HG03460 (cell line): ENCODE results near the gene SYNGAP1.

Experiments
- ATAC-seq: cut with Tn5 transposase; IDR thresholded peaks from one replicate; pipeline ENCODE4 v1.9.1; 2021; ENCODE audit not compliant: unreplicated experiment

SYNGAP1 gene

GRCh38 chr6:33420491-33421343 lies 852 bp downstream of the SYNGAP1 start:
- ATAC-seq: no peak

GRCh38 chr6:33421344-33421643 lies 1.4 kb downstream of the SYNGAP1 start:
- ATAC-seq: no peak

DNA sequence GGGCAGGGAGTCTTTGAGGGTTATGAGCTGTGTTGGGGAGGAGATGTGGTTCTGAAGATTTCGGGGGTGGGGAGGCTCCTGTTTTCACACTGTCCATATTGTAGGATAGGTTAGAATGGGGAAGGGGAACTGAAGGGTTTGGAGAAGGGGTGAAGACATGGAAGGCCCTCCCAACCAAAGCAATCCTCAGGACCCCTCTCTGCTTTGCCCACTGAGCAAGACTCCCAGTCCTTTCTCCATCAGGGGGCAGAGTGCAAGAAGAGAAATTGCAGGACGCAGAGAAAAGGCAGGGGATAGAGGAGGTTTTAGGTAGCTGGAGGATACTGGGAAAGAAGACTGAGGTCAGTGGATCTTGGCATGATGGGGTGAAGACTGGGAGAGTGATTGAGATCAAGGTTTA lies 3.9 kb downstream of the SYNGAP1 start:
- ATAC-seq: no peak

- no peak for ATAC-seq
Measured at GRCh38 chr6:33424855-33425667, 5.2 kb downstream of the SYNGAP1 start.

DNA sequence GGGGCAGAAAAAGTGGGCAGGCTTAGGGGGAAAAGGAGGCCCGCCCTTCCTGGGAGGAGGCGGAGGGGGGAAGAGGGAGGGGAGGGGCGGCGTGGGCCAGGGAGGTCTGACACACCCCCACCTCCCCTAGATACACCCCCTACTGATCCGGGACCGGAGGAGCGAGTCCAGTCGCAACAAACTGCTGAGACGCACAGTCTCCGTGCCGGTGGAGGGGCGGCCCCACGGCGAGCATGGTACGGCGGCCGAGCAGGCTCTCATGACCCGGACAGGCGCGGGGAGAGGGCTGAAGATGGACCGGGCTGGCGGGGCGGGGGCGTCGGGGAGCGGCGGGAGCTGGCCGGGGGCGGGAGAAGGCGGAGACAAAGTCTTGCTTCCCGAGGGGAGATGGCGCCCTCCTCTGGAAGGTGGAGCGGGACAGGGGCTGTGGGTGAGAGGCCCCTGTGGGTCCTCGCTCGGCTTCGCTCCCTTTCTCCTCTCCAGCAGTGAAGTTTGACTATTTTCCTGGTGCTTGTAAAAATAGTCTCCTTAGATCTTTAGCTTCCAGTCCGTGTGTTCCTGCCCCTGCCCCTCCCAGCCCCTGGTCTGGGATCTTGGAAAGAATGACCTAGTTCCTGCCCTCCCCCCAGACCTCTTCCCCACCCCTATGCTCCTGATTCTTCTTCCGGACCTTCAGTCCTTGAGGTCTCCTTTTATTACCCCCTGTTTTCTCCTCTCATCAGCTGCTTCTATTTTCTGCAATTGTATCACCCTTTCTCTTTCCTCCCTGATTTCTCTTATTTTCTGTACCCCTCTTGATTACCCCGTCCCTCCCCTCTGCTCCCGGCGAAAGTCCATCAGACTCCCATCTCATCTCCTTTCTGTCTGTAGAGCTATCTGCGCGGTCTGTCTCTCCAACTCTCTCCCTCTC lies 6.1 kb downstream of the SYNGAP1 start:
- ATAC-seq: peak; percentile 37

GRCh38 chr6:33426590-33427511 lies 7.0 kb downstream of the SYNGAP1 start:
- ATAC-seq: no peak

- no peak for ATAC-seq
Measured at GRCh38 chr6:33427585-33428223, 7.8 kb downstream of the SYNGAP1 start.

DNA sequence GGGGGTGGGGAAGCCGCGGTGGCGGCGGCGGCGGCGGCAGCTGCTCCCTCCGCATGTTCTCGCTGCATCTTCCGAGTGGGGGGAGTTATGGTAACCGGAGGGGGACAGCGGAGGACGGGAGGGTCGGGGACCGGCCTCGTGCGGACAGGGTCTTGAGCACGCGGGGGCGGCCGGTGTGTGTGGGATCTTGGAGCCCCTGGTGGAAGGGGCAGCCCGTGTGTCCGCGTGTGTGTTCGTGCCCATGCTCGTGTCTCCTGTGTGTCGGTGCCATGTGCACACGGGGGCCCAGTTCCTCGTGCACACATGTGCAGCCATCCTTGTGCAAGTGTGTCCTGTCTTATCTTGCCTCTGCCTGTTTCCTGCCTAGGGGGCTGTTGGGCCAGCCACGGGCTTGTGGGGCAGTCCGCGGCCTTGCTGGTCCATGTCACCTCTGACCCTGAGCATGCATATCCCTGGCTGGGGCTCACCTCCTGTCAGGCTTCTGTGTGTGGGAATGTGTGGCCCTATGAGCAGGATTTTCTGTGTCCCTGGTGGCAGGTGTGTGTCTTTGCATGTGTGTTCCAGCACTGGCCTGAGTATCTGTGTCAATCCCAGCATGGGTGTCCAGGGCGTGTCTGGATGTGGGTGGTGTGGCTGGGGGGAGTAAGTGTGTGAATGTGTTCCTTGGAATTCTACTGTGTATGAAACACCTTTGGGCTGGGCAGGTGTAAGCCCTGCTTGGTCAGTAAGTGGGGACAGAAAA lies 8.5 kb downstream of the SYNGAP1 start:
- ATAC-seq: no peak

GRCh38 chr6:33428966-33429749 lies 9.3 kb downstream of the SYNGAP1 start:
- no peak for ATAC-seq

- ATAC-seq: no peak
Measured at GRCh38 chr6:33429750-33430052, 9.8 kb downstream of the SYNGAP1 start.

GRCh38 chr6:33430334-33430733 lies 10.5 kb downstream of the SYNGAP1 start:
- ATAC-seq: no peak

GRCh38 chr6:33430991-33431879 lies 11.4 kb downstream of the SYNGAP1 start:
- no peak for ATAC-seq

DNA sequence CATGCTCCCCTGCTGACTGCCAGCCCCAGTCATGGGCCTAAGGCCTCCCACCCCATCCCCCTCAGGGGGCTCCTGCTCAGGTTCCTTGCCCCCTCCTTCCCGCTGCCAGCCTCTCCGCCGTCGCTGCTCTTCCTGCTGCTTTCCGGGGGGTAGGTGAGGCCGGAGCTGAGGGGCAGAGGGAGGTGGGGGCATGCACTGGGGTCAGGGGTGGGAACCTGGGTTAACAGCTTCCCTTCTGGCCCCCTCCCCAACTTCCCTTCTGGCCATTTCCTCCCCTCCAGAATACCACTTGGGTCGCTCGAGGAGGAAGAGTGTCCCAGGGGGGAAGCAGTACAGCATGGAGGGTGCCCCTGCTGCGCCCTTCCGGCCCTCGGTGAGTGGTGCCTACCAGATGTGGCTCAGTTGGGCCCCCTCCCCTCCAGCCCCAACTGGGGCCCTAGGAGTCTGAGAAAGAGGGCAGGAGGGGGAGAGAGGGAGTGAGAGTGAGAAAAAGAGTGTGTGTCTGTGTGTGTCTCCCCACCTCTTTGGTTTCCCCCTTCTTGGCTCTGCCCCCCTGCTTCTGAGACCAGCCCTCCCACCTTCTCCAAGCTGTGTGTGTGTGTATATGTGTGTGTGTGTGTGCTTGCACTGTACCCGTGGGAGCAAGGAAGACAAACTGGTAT lies 12.1 kb downstream of the SYNGAP1 start:
- ATAC-seq: no peak

- ATAC-seq: no peak
Measured at GRCh38 chr6:33432546-33432945, 12.7 kb downstream of the SYNGAP1 start.

DNA sequence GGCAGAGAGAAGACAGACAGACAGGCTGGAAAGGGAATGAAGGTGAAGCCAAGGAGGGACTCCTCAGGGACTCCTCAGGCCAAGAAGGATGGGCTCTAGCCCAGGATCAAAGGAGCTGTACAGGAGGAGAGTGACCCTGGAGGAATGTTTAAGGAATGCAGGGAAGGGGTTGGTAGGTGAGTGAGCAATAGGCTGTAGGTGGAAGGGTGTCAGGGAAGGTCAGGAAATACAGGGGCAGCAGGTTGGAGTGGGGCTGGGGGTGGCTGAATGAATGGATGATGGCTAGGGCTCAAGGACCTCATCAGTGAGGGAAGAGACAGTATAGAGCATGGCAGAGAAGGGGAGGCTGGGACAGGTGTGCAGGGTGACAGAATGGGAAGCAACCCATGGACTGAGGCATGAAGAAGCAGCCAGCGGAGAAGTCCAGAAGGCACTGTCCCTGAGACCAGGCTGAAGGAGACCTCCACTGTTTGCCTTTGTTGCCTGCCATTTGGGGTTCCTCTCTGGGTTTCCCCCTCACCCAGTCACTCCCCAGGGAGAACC lies 13.2 kb downstream of the SYNGAP1 start:
- no peak for ATAC-seq

GRCh38 chr6:33433544-33434191 lies 13.8 kb downstream of the SYNGAP1 start:
- no peak for ATAC-seq
